ENCODE data around the gene FAM219A.

DNA sequence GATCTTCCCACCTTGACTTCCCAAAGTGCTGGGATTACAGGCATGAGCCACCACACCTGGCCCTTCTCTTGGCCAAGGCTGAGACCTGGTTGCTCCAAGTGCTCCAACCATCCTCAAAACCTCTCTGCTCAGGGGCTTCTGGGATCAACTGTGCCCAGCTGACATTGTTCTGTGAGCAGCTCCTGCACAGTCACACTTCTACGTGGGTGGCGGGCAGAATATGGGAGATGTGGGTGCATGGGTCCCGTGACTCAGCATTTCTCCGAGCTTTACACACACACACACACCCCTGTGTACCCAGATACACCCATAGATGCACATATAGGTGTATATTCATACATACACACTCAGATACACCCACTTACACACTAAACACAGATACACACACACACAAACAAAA, 71.1 kb downstream of the FAM219A start:
- TF ChIP-seq EP300 (IDR thresholded peaks at IDR 0.05) (no peak), POLR2AphosphoS5 (IDR thresholded peaks at IDR 0.05) (no peak)
- TF ChIP-seq, protein P1, sequence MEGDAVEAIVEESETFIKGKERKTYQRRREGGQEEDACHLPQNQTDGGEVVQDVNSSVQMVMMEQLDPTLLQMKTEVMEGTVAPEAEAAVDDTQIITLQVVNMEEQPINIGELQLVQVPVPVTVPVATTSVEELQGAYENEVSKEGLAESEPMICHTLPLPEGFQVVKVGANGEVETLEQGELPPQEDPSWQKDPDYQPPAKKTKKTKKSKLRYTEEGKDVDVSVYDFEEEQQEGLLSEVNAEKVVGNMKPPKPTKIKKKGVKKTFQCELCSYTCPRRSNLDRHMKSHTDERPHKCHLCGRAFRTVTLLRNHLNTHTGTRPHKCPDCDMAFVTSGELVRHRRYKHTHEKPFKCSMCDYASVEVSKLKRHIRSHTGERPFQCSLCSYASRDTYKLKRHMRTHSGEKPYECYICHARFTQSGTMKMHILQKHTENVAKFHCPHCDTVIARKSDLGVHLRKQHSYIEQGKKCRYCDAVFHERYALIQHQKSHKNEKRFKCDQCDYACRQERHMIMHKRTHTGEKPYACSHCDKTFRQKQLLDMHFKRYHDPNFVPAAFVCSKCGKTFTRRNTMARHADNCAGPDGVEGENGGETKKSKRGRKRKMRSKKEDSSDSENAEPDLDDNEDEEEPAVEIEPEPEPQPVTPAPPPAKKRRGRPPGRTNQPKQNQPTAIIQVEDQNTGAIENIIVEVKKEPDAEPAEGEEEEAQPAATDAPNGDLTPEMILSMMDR (IDR thresholded peaks at IDR 0.05): no peak

All from upper lobe of left lung (tissue), 4 donors.